GM21515 (cell line): Measurements from ENCODE around the gene IFNW1.
"Not testable (repeated sequence)": the region's sequence is repeated elsewhere in the genome, so short reads cannot be mapped to it uniquely, and the experiment has no call there.

ENCODE experiments used
- ATAC-seq: cut with Tn5 transposase; IDR thresholded peaks from one replicate; pipeline ENCODE4 v1.9.1; 2021; ENCODE audit not compliant: unreplicated experiment

IFNW1 gene

DNA sequence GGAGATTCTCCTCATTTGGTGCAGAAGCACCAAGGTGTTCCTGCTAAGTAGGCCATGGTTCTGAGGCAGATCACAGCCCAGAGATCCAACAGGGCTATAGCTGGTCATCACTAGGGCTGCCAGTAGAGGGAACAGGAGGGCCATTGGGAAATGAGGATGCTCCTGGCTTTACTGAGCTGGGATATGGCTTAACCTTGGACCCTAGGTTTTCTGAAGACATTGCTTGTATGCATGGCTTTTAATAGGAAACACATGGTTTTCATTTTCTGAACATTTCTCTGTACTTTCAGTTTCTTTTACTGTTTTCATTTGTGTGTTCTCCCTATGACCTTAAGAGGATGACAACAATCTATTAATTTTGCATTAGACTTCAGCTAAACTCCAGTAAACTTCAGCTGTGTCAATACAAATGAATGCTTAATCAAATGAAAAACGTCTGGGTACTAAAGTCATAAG lies at the start of gene IFNW1:
Gene IFNW1 (minus strand): TSS at position 406 of the 456 bp plus-strand sequence. CDS start 262 bp downstream, at position 144.
- peak; percentile 60 for ATAC-seq

DNA sequence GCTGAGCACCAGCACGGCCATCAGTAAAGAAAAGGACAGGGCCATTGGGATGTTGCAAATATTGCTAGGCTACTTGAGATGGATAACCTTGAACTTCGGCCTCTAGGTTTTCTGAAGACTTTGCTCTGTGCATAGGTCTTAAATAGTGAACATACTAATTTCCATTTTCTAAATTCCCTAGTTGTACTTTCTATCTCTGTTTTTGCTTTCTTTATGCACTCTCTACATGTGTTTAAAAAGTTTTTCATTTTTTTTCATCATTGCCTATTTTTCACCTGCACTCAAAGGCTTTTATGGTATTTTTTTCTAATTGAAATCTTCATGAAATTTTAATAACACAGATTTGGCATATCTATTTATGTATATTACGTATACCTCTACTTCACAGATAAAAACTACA lies 45.9 kb upstream of the IFNW1 start, which contains the start of gene IFNA4:
Gene IFNA4 (minus strand): TSS at position 101 of the 400 bp plus-strand sequence. CDS start 56 bp downstream, at position 45.
- ATAC-seq = not testable (repeated sequence)

DNA sequence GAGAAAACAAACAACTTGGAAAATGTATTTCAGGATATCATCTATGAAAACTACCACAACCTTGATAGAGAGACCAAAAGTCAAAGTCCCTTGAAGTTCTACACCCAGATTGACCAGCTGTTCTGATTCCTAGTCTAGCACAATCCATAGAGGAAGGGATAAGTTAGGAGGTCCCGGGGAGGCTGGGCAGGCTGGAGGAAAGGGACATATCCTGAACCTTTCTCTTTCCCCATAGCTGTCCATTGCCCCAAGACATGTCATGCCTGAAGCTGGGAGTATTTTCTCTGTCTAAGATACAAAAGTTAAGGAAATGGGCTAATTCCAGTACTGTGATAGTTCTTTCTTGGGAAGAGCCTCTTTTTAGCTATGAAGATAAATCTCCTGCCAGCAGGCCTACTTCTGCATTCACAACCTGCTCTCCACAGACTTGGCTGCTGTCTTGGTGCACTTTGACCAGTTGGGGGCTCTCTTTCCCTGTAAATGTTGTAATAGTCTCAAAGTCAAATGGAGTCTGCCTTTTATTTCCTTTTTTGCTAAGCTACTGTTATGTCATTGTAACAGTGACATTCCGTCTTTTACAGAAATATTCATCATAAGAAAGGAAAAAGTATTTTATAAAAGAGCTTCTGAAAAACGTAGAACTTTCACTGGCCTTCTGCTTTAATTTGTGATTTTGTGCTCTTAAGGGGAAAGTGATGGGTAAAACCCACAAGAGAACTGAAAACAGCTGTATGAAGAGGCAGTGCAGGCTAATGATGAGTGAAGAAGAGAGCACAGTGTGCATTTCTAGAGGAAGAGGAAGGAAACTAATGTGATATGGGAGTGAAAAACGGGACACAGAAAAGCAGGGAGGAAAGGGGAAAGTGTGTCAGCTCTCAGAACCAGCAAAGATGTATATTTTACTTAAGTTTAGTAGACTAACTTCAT lies 41.4 kb upstream of the IFNW1 start:
- peak; percentile 95 for ATAC-seq

DNA sequence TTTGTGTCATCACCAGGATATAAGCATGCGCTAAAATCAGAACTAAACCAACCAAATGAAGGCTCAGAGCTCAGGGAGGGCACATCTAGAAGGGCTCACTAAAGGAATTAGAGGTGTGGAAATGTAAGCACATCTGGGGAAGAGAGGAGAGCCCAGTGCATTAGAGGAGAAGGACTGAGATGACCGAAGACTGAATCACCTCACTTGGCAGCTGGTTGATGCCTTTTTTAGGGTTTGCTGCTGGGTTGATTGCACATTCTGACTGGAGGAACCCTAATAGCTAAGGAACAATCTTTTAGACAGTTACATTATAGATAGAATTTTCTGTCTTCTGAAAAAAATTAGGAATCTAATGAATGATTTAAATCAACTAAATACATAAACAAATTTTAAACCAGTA lies 33.0 kb upstream of the IFNW1 start:
- no peak for ATAC-seq

DNA sequence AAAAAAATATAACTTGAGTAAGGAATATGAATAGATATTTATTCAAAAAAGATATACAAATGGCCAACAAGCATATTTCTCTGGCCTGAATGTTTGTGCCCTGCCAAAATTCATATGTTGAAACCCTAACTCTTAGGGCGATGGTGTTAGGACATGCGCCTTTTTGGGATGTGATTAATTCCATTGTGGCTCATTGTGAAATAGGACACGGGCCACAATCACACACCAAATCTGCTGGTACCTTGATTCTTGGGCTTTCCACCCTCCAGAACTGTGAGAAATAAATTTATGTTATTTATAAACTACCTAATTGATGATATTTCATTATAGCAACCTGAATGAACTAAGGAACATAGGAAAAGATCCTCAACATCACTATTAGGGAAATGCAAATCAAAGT lies 30.5 kb upstream of the IFNW1 start:
- ATAC-seq = no peak

DNA sequence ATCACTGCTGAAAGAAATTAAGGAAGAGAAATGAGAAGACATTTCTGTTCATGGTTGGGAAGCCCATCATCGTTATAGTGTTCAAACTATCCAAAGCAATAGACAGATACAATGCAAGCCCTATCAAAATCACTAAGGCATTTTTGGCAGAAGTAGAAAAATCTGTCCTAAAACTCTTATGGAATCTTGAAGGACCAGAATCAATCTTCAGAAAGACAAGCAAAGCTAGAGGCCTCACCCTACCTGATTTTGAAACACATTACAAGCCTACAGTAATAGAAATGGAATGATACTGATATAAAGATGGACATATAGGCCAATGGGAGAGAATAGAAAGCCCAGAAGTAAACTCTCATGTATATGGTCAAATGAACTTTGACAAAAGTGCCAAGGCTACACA lies 29.7 kb upstream of the IFNW1 start:
- no peak for ATAC-seq

DNA sequence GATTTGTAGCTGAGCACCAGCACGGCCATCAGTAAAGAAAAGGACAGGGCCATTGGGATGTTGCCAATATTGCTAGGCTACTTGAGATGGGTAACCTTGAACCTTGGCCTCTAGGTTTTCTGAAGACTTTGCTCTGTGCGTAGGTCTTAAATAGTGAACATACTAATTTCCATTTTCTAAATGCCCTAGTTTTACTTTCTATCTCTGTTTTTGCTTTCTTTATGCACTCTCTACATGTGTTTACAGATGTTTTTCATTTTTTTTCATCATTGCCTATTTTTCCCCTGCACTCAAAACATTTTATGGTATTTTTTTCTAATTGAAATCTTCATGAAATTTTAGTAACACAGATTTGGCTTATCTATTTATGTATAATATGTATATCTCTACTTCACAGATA lies 24.9 kb upstream of the IFNW1 start, which contains the start of gene IFNA21:
Gene IFNA21 (minus strand): TSS at position 101 of the 400 bp plus-strand sequence. CDS start 48 bp downstream, at position 53.
- not testable (repeated sequence) for ATAC-seq

DNA sequence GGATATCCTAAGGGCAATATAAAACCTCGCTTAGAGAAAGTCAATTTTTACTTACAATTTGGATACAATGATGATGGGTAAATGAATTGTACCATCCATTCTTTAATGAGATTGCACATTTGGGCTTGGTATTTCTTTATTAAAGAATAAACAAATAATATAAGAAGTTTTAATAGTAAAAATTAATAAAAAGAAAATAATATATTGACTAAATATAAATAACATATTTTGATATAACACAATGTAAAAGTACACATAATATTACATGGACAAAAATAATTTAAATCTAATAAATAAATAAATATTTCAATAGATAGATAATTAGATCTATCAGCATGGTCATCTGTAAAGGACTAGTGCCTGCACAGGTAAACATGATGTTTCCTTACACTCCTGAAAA lies 23.9 kb upstream of the IFNW1 start:
- ATAC-seq = no peak

DNA sequence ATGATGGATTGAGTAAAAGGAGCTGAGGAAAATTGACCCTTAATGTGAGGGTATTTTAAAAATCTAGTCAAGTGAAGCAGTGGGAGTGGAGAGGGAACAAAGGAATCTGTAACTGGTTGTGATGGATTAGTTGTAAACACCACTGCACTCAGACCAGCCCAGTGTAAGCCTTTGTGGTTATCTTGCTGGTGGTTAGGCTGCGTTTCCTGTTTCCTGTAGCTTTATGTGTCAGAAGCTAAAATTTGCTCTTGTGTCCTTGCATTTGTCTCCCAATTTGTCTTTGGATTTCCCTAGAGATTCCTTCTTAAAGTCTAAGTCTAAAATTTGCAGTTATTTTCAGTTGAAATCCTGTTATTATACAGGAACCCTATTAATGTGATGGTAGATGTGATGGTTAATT lies 18.5 kb upstream of the IFNW1 start:
- peak; percentile 93 for ATAC-seq

DNA sequence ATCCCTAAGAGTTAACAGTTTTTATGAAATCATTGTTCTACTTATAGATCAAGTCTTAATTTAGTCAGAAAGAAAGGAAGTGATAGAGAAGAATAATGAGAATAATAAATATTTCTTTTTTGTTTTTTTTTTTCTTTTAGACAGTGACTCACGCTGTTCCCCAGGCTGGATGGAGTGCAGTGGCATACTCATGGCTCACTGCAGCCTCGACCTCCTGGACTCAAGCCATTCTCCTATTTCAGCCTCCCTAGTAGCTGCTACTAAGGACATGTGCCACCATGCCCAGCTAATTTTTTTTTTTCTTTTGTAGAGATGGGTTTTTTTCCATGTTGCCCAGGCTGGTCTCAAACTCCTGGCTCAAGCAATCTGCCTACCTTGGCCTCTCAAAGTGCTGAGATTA lies 13.9 kb upstream of the IFNW1 start:
- no peak for ATAC-seq

DNA sequence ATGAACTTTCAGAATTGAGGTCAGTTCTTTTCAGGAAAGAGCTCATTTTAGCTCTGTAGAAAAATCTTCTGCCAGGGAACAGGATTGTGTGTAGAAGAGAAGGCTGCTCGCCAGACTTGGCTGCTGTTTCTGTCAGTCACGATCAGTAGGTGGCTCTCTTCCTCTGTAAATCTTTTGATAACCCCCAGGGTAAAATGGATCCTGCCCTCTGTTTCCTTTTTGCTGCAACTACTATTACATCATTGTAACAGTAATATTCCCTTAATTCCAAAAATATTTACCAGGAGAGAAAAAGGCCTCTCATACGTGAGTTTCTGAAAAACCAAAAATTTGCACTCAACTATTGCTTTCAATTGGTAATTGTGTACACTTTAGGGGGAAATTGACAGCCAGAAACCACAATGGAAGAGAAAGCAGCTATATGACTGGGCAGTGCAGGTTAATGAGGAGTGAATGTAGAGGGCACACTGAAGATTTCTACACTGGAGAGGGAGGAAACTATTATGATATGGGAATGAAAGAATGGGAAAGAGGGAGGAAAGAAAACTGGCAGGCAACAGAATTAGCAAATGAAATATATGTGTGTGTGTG lies 12.5 kb upstream of the IFNW1 start:
- peak; percentile 91 for ATAC-seq

DNA sequence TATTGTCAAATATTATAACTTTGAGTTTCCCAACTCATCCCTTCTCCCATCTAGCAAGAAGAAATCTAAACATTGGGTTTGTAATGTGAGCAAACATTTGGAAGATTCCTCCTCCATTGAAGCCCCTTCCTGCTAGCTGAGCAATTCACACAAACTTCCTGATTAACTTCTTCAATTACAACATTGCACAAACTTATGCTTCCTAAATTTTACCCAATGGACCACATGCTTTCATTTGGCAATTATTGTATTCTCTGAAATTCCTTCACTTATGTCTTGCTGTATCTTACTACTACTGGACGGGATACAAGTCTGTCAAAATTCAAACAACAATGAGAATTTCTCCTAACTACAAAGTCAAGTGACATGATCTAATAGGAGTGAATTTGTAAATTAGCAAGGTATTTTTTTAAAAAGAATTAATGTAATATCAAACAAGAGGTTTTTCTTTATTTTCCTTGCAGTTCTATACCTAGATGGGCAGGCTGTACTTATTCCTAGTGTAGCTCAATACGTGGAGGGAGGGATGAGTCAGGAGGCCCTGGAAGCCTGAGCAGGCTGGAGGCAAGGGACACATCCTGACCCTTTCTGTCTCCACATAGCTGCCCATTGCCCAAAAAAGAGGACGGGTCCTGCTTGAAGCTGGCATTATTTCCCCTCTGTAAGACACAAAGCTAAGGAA lies 11.8 kb upstream of the IFNW1 start:
- ATAC-seq = peak; percentile 42

DNA sequence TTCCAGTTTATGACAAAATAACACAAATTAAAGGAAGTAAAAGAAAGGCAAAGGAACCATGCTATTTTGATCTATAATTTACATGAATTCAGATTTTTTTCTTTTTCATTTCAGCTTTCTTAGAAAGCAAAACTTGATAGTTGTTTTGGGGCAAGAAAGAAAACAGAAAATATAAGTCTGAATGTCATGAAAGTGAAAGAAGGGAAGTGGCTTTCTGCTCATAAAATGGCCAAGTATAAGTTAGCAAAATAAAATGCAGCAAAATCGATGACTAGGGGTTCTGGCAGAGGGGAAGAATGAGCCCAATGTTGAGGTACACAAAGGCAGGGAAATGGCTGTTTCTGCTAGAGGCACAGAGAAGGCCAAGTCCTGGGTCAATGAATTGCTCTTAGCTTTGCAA lies 3.0 kb upstream of the IFNW1 start:
- ATAC-seq = peak; percentile 74

DNA sequence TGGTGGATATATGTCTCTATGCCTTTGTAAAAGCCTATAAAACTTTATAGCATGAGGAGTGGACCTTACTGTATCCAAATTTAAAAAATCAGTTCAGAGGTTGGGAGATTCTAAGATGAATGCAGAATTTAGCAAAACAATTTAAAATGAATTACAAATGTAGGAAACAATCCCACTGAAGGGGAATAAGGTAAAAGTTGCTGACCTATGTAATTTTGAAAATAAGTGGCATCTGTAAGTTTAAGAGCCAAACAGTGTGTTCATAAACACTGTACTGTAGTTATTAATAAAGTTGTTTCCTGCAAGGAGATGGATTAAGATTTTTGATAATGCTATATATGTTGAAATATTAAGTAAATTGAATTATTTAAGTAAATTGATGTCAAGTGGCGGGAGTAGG lies 4.6 kb downstream of the IFNW1 start:
- no peak for ATAC-seq

DNA sequence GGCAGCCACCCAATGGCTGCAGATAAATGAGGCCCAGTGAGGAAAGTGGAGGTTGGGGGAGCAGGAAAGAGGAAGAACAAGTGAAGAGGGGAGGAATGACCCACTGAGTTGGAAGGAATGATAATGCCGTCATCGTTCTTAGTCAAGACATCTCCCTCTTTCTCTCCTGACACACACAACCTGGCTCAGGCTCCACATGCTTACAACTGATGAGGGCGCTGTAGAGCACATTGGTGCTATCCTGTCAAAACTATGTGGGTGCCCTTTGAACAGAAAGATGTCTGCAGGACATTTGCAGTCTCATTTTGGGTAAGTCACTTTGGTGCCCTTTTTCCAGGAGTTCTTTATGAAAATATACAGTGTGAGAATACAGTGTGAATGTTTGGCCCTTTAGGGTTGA lies 5.9 kb downstream of the IFNW1 start:
- no peak for ATAC-seq

DNA sequence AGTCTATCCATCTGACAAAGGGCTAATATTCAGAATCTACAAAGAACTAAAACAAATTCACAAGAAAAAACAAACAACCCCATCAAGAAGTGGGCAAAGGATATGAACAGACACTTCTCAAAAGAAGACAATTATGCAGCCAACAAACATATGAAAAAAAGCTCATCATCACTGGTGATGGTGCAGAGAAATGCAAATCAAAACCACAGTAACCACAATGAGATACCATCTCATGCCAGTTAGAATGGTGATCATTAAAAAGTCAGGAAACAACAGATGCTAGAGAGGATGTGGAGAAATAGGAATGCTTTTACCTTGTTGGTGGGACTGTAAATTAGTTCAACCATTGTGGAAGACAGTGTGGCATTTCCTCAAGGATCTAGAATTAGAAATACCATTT lies 13.4 kb downstream of the IFNW1 start:
- not testable (repeated sequence) for ATAC-seq

DNA sequence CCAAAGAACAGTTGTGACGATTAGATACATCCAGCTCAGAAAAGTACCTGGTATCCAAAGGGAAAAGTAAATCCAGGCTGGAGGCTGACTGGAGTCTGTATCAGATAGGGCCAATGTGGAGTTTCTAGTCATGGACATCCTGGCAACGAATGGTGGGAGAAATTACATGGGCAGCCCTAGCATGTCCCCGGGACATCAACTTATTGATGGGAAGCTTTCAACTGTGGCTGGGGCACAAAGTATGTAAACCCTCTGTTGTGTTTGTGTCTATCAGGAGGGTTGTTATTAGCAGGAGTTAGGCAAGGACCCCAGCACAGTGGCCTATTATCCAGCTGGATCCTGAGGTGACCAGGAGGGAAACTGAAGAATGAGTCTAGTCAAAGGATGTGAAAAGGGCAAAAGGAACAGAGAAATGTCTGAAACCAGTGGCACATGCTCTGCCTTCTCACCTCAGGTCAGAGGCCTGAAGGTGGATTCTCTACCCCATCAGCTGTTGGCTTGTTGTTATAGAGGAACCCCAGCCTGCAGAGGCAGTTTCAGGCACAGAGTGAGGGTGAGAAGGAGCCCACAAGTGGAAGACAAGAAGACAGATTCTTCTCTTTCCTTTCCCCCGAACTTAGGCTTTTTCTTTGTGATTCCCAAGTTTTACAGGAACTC lies 19.9 kb downstream of the IFNW1 start:
- peak; percentile 63 for ATAC-seq

DNA sequence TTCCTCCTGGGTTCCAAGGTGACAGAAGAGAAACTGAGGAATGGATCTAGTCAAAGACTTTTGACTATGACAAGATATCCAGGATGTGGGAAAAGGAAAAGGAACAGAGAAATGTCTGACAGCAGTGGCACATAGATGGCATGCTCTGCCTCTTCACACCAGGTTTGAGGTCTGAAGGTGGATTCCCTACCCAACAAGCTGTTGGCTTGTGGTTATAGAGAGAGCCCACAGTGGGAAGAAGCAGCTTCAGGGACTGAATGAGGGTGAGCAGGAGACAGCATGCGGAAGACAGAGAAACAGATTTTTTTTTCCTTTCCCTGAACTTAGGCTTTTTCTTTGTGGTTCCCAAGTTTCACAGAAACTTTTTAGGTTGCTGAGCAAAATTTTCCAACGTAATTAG lies 20.6 kb downstream of the IFNW1 start:
- ATAC-seq = no peak

DNA sequence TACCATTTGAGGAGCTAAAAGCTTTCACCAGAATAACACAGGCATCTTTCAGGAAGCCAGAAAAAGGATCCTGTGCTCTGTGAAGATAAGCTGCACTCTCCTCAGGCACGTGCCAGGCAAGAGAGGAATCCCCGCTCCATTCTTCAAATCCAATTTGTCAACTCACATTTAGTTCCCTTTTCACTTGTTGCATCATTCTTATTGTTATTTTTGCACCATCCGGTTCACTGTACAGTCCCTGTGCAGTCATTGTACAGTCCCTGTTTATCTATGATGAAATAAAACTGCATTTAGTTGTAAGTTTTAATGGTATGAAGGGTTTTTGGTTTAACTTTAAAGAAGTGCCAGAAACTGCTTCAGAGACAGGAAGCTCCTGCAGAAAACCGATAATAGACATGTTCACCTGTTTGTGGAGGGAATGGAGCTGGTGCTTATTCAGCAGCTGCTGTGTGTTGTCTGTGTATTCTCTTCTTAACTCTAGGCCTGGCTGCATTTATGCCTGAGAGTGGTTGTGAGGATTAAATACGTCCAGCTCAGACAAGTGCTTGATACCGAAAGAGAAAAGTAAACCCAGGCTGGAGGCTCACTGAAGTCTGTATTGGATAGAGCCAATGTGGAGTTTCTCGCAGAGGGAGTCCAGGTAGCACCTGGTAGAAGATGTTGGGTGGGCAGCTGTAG lies 22.4 kb downstream of the IFNW1 start:
- no peak for ATAC-seq

DNA sequence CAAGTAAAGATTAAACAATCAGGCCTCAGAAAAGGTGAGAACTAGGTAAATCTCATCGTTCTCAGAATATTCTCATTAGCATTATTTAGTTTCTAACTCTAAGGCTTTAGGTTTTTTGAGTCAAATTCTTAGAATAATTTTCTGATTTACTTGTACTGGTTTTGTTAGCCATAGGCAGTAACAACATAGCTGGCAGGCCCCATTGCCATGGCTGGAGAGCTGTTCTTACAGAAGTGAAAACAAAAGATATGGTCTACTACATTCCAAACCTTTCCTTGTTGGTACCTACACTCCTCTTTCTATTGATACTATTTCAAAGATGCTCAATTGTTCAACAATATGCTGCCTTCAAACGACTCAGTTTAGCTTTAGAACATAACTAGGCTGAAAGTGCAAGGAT lies 27.3 kb downstream of the IFNW1 start:
- no peak for ATAC-seq
